Type B pancreatic cell (in vitro differentiated cells): ENCODE data around the gene MYO1E. TPM values are rescaled to one million over a fixed set of nuclear protein-coding genes. Genes with fewer than 3 reads are reported as not detected.
A peak's percentile ranks its signal among the peaks of the same experiment; 100 is the strongest.

ENCODE experiments used
- DNase-seq: peaks from one replicate; pipeline ENCODE4 v3.0.0; 2021; ENCODE audit warnings: mixed read lengths; ENCODE audit not compliant: unreplicated experiment; ENCODE audit errors: extremely low spot score
- H3K27ac Mint-ChIP-seq: 2 replicates; pipeline ENCODE4 v1.8.0; 2021; ENCODE audit warnings: mild to moderate bottlenecking, mixed read lengths
- H3K27me3 Mint-ChIP-seq: 2 replicates; pipeline ENCODE4 v1.8.0; 2021; ENCODE audit warnings: mixed read lengths
- H3K36me3 Mint-ChIP-seq: 2 replicates; pipeline ENCODE4 v1.8.0; 2021; ENCODE audit warnings: mixed read lengths
- H3K4me1 Mint-ChIP-seq: one replicate; pipeline ENCODE4 v1.8.0; 2021; ENCODE audit warnings: mixed read lengths; ENCODE audit not compliant: unreplicated experiment
- H3K4me3 Mint-ChIP-seq: 2 replicates; pipeline ENCODE4 v1.8.0; 2021; ENCODE audit warnings: mild to moderate bottlenecking, mixed read lengths
- H3K9me3 Mint-ChIP-seq: 2 replicates; pipeline ENCODE4 v1.8.0; 2021; ENCODE audit warnings: mixed read lengths
- total RNA-seq: library from RNA; stranded (reverse); gene quantifications from 2 replicates; pipeline ENCODE4 v1.2.1, GENCODE V29; 2021; ENCODE audit warnings: low replicate concordance
- TF ChIP-seq, protein P1 (sequence below): fragments of 200-600 bp; sonication (generic); conservative IDR thresholded peaks from 2 replicates; pipeline ENCODE4 v1.5.0; 2021; ENCODE audit warnings: antibody characterized with exemption, mild to moderate bottlenecking

The MYO1E gene
- total RNA-seq, 1 donor from 2014 or later: 55.6 TPM

DNA sequence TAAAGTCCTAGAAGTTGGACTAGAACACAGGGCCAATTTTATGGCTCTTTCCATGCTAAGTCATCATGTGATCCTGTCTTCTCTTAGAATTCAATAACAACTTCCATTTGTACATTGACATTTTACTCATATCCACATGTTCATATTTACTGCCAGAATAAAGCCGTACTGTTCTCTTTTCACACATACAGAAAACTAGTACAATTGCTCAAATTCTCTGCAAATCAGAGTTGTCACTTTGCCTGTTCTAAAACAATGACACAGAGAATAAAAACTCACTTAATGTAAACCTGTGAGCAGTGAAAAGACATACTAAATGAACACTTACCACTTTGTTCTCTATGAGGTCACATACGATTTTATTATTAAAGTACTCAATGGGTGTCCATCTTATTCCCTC, 162.5 kb downstream of the MYO1E start:
- DNase-seq: no peak
- TF ChIP-seq, protein P1, sequence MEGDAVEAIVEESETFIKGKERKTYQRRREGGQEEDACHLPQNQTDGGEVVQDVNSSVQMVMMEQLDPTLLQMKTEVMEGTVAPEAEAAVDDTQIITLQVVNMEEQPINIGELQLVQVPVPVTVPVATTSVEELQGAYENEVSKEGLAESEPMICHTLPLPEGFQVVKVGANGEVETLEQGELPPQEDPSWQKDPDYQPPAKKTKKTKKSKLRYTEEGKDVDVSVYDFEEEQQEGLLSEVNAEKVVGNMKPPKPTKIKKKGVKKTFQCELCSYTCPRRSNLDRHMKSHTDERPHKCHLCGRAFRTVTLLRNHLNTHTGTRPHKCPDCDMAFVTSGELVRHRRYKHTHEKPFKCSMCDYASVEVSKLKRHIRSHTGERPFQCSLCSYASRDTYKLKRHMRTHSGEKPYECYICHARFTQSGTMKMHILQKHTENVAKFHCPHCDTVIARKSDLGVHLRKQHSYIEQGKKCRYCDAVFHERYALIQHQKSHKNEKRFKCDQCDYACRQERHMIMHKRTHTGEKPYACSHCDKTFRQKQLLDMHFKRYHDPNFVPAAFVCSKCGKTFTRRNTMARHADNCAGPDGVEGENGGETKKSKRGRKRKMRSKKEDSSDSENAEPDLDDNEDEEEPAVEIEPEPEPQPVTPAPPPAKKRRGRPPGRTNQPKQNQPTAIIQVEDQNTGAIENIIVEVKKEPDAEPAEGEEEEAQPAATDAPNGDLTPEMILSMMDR: no peak
- no peak overlapping the region for H3K4me3 Mint-ChIP-seq
- H3K27me3 Mint-ChIP-seq: no peaks in the 10 kb centered on the region
- H3K4me1 Mint-ChIP-seq: no peaks in the 10 kb centered on the region
- peaks cover 39% of the 10 kb centered on the region for H3K36me3 Mint-ChIP-seq
- peak overlapping the region; percentile 22 for H3K27ac Mint-ChIP-seq
- no peaks in the 10 kb centered on the region for H3K9me3 Mint-ChIP-seq

DNA sequence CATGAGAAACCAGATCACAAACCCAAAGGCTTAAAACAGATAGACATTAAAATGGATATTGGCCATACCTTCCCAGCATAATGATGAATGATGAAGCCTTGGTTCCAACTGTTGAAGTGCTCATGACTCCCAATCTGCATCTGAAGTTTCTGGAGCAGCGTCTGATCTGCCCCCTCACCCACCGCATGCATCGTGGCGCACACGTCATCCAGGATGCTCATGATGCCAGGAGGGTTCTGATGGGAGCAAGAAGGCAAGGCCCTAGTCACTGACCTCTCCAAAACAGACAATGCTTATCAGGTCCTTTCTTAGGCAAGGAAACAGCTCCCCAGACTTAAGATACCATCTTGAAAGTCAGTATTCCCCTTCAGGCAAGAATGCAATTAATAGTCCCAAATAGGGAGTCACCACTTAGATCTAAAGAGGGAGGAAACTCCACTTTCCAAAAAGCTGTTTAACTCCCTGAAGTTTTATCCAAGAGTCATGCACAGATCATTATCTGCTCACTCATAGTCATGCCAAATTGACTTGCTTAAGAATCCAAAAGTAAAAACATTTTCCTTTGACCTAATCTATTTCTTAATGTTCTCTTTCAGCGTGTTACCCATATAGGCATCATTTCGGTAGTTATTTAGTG, 163.9 kb downstream of the MYO1E start:
- H3K36me3 Mint-ChIP-seq: peaks cover 44% of the 10 kb centered on the region
- TF ChIP-seq, protein P1: no peak
- H3K27ac Mint-ChIP-seq: no peak overlapping the region

DNA sequence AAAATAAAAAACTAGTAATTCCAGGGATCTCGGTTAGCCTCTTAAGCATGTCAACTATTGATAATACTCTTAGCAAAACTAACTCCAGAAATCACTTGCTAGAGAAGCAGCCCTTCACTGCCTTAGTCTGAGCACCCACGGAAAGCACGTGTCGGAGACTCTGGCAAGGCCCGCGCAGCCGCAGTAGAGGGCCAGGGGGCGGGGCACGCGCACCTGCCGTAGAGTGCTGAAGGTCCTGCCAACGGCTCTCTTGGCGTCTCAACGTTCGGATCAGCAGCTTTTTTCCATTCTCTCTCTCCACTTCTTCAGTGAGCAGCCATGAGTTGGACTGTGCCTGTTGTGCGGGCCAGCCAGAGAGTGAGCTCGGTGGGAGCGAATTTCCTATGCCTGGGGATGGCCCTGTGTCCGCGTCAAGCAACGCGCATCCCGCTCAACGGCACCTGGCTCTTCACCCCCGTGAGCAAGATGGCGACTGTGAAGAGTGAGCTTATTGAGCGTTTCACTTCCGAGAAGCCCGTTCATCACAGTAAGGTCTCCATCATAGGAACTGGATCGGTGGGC, 166.0 kb downstream of the MYO1E start, which contains the start of gene LDHAL6B:
LDHAL6B (plus strand) TSS at position 221 of the 561 bp plus-strand sequence; CDS start at position 319, 98 bp downstream.
- no peaks in the 10 kb centered on the region for H3K4me1 Mint-ChIP-seq
- no peaks in the 10 kb centered on the region for H3K9me3 Mint-ChIP-seq
- no peaks in the 10 kb centered on the region for H3K27me3 Mint-ChIP-seq
- TF ChIP-seq, protein P1: no peak
- peaks cover 46% of the 10 kb centered on the region for H3K36me3 Mint-ChIP-seq
- H3K27ac Mint-ChIP-seq: no peak within 1 kb of the TSS
- H3K4me3 Mint-ChIP-seq: no peak within 1 kb of the TSS
- DNase-seq: no peak

More for the DNA sequence above, 163.9 kb downstream of the MYO1E start:
- Mint-ChIP-seq H3K9me3 (no peaks in the 10 kb centered on the region), H3K4me3 (no peak overlapping the region), H3K4me1 (no peaks in the 10 kb centered on the region), H3K27me3 (no peaks in the 10 kb centered on the region)
- DNase-seq: no peak

DNA sequence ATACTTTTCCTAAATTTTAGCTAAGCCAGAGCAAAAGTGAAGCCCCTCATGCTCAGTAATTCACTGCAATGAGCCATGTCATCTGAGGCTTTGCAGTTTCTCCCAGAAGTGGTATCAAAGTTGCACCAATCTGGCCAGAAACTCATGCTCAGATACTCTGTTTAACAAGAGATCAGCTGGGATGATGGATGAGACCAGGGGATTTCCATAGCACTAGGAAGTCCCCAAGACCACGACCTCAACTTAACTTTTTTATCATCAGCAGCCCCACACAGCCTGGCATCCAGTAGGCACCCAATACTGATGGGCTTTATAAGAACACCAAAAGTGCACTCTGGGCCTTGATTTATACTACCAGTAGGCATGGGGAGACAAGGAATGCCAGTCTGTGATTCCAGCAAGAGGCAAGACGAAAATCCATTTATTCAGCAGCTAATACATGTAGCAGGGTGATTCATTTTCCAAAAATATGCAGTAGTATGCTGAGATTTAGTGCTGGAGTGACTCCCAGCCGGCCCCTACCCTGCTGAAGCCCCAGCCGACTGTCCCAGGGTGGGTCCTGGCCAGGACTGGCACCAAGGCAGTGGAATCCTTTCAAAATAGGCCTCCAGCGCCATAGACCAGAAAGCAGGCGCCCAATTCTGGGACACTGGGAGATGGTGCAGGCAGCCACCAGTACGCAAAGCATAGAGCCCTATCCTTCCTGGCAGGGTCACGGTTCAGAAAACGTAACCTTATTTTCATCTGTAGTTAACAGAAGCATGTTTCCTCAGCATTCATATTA, 166.6 kb downstream of the MYO1E start:
- Mint-ChIP-seq H3K4me3 (no peak overlapping the region), H3K36me3 (peaks cover 41% of the 10 kb centered on the region), H3K27ac (no peak overlapping the region), H3K27me3 (no peaks in the 10 kb centered on the region), H3K4me1 (no peaks in the 10 kb centered on the region), H3K9me3 (no peaks in the 10 kb centered on the region)
- TF ChIP-seq, protein P1: no peak
- no peak for DNase-seq

DNA sequence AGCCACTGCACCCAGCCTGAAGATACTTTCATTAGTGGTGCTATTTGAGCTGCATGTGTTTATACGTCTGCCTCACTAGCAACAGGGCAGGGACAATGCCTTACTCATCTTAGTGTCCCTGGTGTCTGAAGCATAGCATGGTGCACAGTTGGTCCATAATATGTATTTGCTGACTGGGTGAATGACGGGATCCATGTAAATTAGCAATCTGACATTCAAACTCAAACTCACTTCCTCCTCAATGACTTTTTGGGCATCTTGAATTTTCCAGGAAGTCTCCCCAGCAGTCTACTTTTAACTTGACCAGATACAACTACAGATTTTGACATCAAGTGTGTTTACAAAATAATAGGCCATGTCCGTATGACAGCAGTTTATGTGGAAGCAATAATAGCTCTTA, 169.0 kb downstream of the MYO1E start:
- Mint-ChIP-seq H3K9me3 (no peaks in the 10 kb centered on the region), H3K4me3 (no peak overlapping the region), H3K36me3 (peaks cover 31% of the 10 kb centered on the region), H3K27ac (no peak overlapping the region), H3K4me1 (no peaks in the 10 kb centered on the region), H3K27me3 (no peaks in the 10 kb centered on the region)
- TF ChIP-seq, protein P1: no peak
- DNase-seq: no peak
